Ovary (tissue), 3 donors: ENCODE data around the gene RANBP17.

Source experiments
- CTCF ChIP-seq, 3 donors: fragments of 450-650 bp in 2 of 3; fragments of 200-600 bp in 1 of 3; IDR thresholded peaks; one replicate each; pipeline versions ENCODE4 v1.5.1 to v1.8.0; 2016 to 2022; ENCODE audit warnings: antibody characterized with exemption in 3 of 3, mild to moderate bottlenecking in 1 of 3
- EP300 ChIP-seq: sonication (generic); formaldehyde crosslinking; IDR thresholded peaks from one replicate; pipeline ENCODE4 v1.6.1; 2017; ENCODE audit warnings: antibody characterized with exemption
- POLR2A ChIP-seq: fragments of 450-650 bp; IDR thresholded peaks from one replicate; pipeline ENCODE4 v1.6.1; 2017; ENCODE audit warnings: antibody characterized with exemption, mild to moderate bottlenecking, moderate library complexity
- donor health status: DM: no; HTN: no; CAD: no.

GRCh38 chr5:171264843-171265242 lies 403.0 kb downstream of the RANBP17 start:
- TF ChIP-seq CTCF (IDR thresholded peaks at IDR 0.05) (no peak), EP300 (no peak), POLR2A (no peak)
